GM23338 (cell line): ENCODE data around the gene OSBPL10.

Source experiments
- CREB1 ChIP-seq: fragments of 250-450 bp; sonication (Bioruptor Pico); IDR thresholded peaks from 2 replicates; pipeline ENCODE4 v1.5.0; 2020; ENCODE audit warnings: low read depth, mild to moderate bottlenecking, moderate library complexity
- CTCF ChIP-seq, 2 experiments: fragments of 200-600 bp in 1 of 2; sonication (generic) in 1 of 2; conservative IDR thresholded peaks; 2 replicates each; pipeline versions ENCODE4 v1.5.1 to v1.6.1; 2016 to 2017; ENCODE audit warnings: antibody characterized with exemption in 2 of 2, low read depth in 2 of 2, mild to moderate bottlenecking in 2 of 2, moderate library complexity in 1 of 2
- ETS1 ChIP-seq: IDR thresholded peaks from 2 replicates; pipeline ENCODE4 v1.6.1; 2016; ENCODE audit warnings: antibody characterized with exemption
- EZH2 ChIP-seq: fragments of 200-600 bp; sonication (generic); IDR thresholded peaks from one replicate; pipeline ENCODE4 v1.8.0; 2017; ENCODE audit warnings: antibody characterized with exemption, mild to moderate bottlenecking, low read depth; ENCODE audit not compliant: unreplicated experiment
- EZH2phosphoT487 ChIP-seq: fragments of 200-600 bp; sonication (generic); IDR thresholded peaks from one replicate; pipeline ENCODE4 v1.8.1; 2018; ENCODE audit warnings: antibody characterized with exemption; ENCODE audit not compliant: unreplicated experiment
- JUNB ChIP-seq: IDR thresholded peaks from one replicate; pipeline ENCODE4 v1.6.1; 2016; ENCODE audit warnings: antibody characterized with exemption; ENCODE audit not compliant: unreplicated experiment
- NANOG ChIP-seq: IDR thresholded peaks from 2 replicates; pipeline ENCODE4 v1.6.1; 2016; ENCODE audit warnings: antibody characterized with exemption, borderline replicate concordance
- POLR2AphosphoS5 ChIP-seq: IDR thresholded peaks from 2 replicates; pipeline ENCODE4 v1.6.1; 2016; ENCODE audit warnings: antibody characterized with exemption, low read depth
- REST ChIP-seq: IDR thresholded peaks from one replicate; pipeline ENCODE4 v1.6.1; 2018; ENCODE audit warnings: antibody characterized with exemption; ENCODE audit not compliant: unreplicated experiment
- STAT1 ChIP-seq: IDR thresholded peaks from one replicate; pipeline ENCODE4 v1.6.1; 2016; ENCODE audit warnings: antibody characterized with exemption; ENCODE audit not compliant: unreplicated experiment
- ZNF114 ChIP-seq: fragments of 250-450 bp; sonication (Bioruptor Pico); IDR thresholded peaks from 2 replicates; pipeline ENCODE4 v1.5.0; 2020; ENCODE audit warnings: mild to moderate bottlenecking, moderate library complexity
- ZNF331 ChIP-seq: fragments of 250-450 bp; sonication (Bioruptor Pico); IDR thresholded peaks from 2 replicates; pipeline ENCODE4 v1.5.0; 2020; ENCODE audit warnings: low read depth, mild to moderate bottlenecking, moderate library complexity
- ZNF462 ChIP-seq: fragments of 250-450 bp; sonication (Bioruptor Pico); IDR thresholded peaks from 2 replicates; pipeline ENCODE4 v1.5.0; 2020; ENCODE audit warnings: mild to moderate bottlenecking, moderate library complexity

- TF ChIP-seq EZH2 (no peak), REST (no peak), CTCF (conservative IDR thresholded peaks at IDR 0.05; ENCODE audit: low read depth in 2 of 2) (no peak), POLR2AphosphoS5 (no peak), ETS1 (no peak), NANOG (no peak), ZNF462 (CRISPR knock-in tag) (no peak), CREB1 (CRISPR knock-in tag) (no peak), EZH2phosphoT487 (no peak), ZNF114 (CRISPR knock-in tag) (no peak), JUNB (no peak), ZNF331 (CRISPR knock-in tag) (no peak), STAT1 (no peak)
Observed at GRCh38 chr3:31779514-31779913, 201.5 kb downstream of the OSBPL10 start.
